Measurements from ENCODE around the gene AMN.

Gene AMN

DNA sequence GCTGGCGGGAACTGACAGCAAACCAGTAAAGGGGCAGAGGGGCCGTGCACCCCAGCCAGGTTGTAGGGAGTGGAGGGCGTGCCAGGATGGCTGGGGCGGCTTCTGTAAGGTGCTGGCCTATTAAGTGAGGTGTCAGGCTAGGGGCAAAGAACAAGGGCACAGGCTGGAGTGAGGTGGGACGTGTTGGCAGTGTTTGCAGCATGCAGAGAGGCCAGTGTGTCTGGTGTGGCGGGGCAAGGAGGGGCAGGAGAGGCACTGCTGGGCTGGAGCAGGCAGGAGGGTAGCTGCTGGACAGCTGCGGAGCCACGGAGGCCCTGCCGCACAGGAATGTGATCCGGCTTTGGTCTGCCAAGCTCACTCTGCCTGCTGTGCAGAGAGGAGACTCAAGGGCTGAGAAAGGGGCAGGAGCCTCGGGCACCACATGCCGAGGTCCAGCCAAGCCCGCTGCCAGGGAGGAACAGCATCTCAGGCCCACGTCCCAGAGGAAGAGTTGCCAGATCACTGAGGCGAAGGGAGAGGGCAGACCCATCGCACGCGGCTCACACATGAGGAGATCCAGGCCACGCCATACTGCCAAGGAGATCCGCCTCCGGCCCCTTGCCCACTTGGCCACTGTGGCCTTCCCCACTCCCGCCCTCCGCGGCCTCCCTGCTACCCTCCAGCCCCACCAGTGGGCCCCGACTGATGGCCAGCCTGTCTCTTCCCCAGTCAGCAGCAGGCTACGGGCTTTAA is 46.8 kb downstream of the AMN start:
- DNase-seq: no peak

- DNase-seq: no peak
These were observed 47.4 kb downstream of the AMN start for GRCh38 chr14:102969901-102970300.

DNA sequence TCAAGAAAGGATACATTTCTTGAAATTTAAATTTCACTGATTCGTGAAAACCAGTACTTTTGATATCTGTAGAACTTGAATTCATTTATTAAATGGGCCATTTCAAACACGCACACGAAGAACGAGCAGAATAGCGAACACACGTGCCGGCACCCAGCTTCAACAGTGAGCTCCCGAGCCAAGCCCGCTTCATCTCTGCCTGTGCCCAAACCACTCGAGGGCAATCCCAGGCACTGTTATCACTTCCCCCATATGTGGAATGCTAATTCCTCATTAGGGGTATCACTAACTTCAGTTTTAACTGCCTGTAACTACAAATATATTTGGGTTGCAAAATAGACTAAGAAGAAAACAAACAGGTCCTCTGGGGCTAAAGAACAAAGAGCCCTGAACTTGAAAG is 48.0 kb downstream of the AMN start:
- no peak for DNase-seq

GRCh38 chr14:102971314-102971713 is 48.9 kb downstream of the AMN start:
- no peak for DNase-seq

GRCh38 chr14:102971836-102972606 is 49.6 kb downstream of the AMN start:
- no peak for DNase-seq

GRCh38 chr14:102973706-102974285 is 51.3 kb downstream of the AMN start:
- DNase-seq: no peak

DNA sequence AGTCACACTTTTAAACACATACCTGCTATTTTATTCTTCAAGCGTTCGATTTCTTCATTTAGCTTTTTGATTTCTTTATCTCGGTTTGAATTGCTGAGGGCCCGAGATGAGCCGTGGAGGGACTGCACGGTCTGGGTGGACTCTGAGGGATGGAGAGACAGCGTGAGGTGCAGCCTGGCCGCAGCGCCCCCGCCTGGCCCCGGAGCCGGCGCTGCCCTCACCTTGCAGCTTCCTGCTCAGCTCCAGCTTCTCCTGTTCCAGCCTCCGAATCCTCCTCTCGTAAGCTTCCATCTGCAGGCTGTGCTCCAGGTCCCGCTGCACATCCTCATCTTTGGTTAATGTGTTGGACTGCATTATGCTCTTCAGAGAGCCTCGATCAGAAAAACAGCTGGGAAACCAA is 53.2 kb downstream of the AMN start:
- no peak for DNase-seq

DNA sequence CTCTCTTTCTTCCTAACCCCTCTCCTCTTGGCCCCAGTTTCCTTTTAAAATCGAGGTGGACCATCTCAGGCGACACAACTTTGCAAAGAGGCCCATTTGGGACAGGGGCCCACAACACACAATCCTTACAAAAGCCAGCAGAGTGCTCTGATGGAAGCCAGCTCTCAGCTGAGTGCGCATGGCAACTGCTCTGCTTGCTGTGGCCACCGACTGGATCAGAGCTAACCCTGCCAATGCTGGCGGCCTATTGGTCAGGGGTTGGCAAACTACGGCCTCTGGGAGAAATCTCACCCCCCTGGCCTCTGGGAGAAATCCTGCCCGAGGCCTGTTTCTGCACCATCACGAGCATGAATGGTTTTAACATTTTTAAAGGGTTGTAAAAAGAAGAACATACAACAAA is 55.0 kb downstream of the AMN start:
- no peak for DNase-seq

- DNase-seq: peak; percentile 25 to 40
These were observed 56.9 kb downstream of the AMN start for GRCh38 chr14:102979406-102979805.

- DNase-seq: no peak
These were observed 57.9 kb downstream of the AMN start for GRCh38 chr14:102980409-102980810.
